ENCODE measurements around the gene DNAH3.
"Not testable (repeated sequence)": the region's sequence is repeated elsewhere in the genome, so short reads cannot be mapped to it uniquely, and the experiment has no call there.

DNAH3 gene

GRCh38 chr16:21156767-21157467 is 6.3 kb upstream of the DNAH3 start:
- TF ChIP-seq CTCF (conservative IDR thresholded peaks at IDR 0.05; ENCODE audit: low read depth), result peak; percentile 72
- DNase-seq (ENCODE audit: low spot score), result peak; percentile 70
- CTCF ChIA-PET, result interaction anchor here (0.5 to 3.4 kb wide), 13 partner anchors 9 to 1515 kb away, joined by 3 to 32 read pairs (median 3); no protein-coding TSS in a partner anchor
- peak overlapping the region; percentile 89 for H3K27ac ChIP-seq
- POLR2A ChIA-PET (ENCODE audit: low non-redundant PET), result no interaction called here

DNA sequence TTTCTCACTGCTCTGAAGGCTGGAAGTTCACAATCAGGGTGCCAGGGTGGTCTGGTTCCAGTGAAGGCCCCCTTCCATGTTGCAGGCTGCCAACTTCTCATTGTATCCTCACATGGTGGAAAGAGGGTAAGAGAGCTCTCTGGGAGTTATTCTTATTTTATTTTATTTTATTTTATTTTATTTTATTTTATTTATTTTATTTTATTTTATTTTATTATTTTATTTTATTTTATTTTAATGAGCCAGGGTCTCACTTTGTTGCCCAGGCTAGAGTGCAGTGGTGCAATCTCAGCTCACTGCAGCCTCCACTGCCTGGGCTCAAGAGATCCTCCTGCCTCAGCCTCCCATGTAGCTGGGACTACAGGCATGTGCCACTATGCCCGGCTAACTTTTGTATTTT is 5.4 kb upstream of the DNAH3 start:
- CTCF ChIA-PET, result interaction anchor here (0.7 to 1.0 kb wide), 4 partner anchors 17 to 310 kb away, joined by 3 to 7 read pairs (median 3); no protein-coding TSS in a partner anchor
- H3K27ac ChIP-seq; POLR2A ChIA-PET (ENCODE audit: low non-redundant PET); DNase-seq (ENCODE audit: low spot score): not testable (repeated sequence)

DNA sequence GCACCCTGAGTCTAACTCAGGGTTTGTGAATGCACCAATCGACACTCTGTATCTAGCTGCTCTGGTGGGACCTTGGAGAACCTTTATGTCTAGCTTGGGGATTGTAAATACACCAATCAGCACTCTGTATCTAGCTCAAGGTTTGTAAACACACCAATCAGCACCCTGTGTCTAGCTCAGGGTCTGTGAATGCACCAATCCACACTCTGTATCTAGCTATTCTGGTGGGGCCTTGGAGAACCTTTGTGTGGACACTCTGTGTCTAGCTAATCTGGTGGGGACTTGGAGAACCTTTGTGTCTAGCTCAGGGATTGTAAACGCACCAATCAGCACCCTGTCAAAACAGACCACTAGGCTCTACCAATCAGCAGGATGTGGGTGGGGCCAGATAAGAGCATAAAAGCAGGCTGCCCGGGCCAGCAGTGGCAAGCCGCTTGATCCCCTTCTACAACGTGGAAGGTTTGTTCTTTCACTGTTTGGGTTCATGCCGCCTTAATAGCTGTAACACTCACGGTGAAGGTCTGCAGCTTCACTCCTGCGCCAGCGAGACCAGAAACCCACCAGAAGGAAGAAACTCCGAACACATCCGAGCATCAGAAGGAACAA is 2.6 kb upstream of the DNAH3 start:
- DNase-seq (ENCODE audit: low spot score); POLR2A ChIA-PET (ENCODE audit: low non-redundant PET): not testable (repeated sequence)
- CTCF ChIA-PET, result interaction anchor here (0.5 to 0.6 kb wide), 3 partner anchors 125 to 419 kb away, joined by 3 read pairs; partner anchors contain the start of gene CRYM

GRCh38 chr16:21152160-21153030 is 1.7 kb upstream of the DNAH3 start:
- CTCF ChIA-PET, result interaction anchor here (0.5 to 0.7 kb wide), 3 partner anchors 271 to 418 kb away, joined by 3 to 4 read pairs (median 3); no protein-coding TSS in a partner anchor
- POLR2A ChIA-PET (ENCODE audit: low non-redundant PET); H3K27ac ChIP-seq; DNase-seq (ENCODE audit: low spot score): not testable (repeated sequence)

More for the DNA sequence above, 2.6 kb upstream of the DNAH3 start:
- not testable (repeated sequence) for H3K27ac ChIP-seq

- POLR2A ChIA-PET (ENCODE audit: low non-redundant PET), result no interaction called here
- H3K27ac ChIP-seq, result no peak overlapping the region
- DNase-seq (ENCODE audit: low spot score), result no peak
- TF ChIP-seq CTCF (conservative IDR thresholded peaks at IDR 0.05; ENCODE audit: low read depth), result no peak
- CTCF ChIA-PET, result no interaction called here
Observed at GRCh38 chr16:21145738-21146137, 4.9 kb downstream of the DNAH3 start.

- no peak for DNase-seq (ENCODE audit: low spot score)
- ChIA-PET POLR2A (ENCODE audit: low non-redundant PET) (no interaction called here), CTCF (no interaction called here)
- no peak overlapping the region for H3K27ac ChIP-seq
- TF ChIP-seq CTCF (conservative IDR thresholded peaks at IDR 0.05; ENCODE audit: low read depth), result no peak
Observed at GRCh38 chr16:21134053-21134452, 16.6 kb downstream of the DNAH3 start.

GRCh38 chr16:21130811-21131210 is 19.8 kb downstream of the DNAH3 start:
- CTCF ChIA-PET, result interaction anchor here (0.6 kb wide), 1 partner anchor 1115 kb away, joined by 3 read pairs; no protein-coding TSS in a partner anchor
- H3K27ac ChIP-seq, result no peak overlapping the region
- POLR2A ChIA-PET (ENCODE audit: low non-redundant PET), result no interaction called here
- no peak for DNase-seq (ENCODE audit: low spot score)
- TF ChIP-seq CTCF (conservative IDR thresholded peaks at IDR 0.05; ENCODE audit: low read depth), result no peak
